ENCODE results near the gene NR2C2. TPM values are rescaled to one million over a fixed set of nuclear protein-coding genes. Genes with fewer than 3 reads are reported as not detected.

The NR2C2 gene
- total and polyA plus RNA-seq, 2 donors (not counting 1 experiment from before 2014, with no cell fraction given) = 22.8 to 96.9 TPM

- CTCF ChIA-PET = interaction anchor here (0.7 to 4.2 kb wide), 2 partner anchors 10 to 11 kb away, joined by 4 to 20 read pairs; no protein-coding TSS in a partner anchor
- peak; percentile 14 for ATAC-seq (ENCODE audit: low read depth)
Measured at GRCh38 chr3:15097891-15098290, 150.5 kb downstream of the NR2C2 start.

More at GRCh38 chr3:15097891-15098290, 150.5 kb downstream of the NR2C2 start:
- POLR2A ChIA-PET = interaction anchor here (0.6 to 2.6 kb wide), 6 partner anchors 33 to 151 kb away, joined by 3 to 18 read pairs (median 5); partner anchors contain the start of genes CAPN7 and MRPS25
- H3K4me1 Mint-ChIP-seq = peaks cover 30% of the 10 kb centered on the region
- peak overlapping the region; percentile 91 to 97 for H3K27ac ChIP-seq (ENCODE audit: low read length in 2 of 2)
- H4K20me1 ChIP-seq (ENCODE audit: control insufficient read depth, insufficient read depth, low read length, poor library complexity, severe bottlenecking) = peaks cover 22% of the 10 kb centered on the region
- peaks cover 13 to 23% of the 10 kb centered on the region in 2 donors for H3K4me1 ChIP-seq (ENCODE audit: control insufficient read depth in 2 of 2, insufficient read depth in 2 of 2, low read length in 2 of 2)
- peaks cover 40% of the 10 kb centered on the region for H3K79me2 ChIP-seq (ENCODE audit: control insufficient read depth, insufficient read depth, low read length)
- H3K9me3 Mint-ChIP-seq (ENCODE audit: insufficient read depth) = no peaks in the 10 kb centered on the region
- peak overlapping the region; percentile 86 for H3K9ac ChIP-seq (ENCODE audit: low read length)
- WGBS (ENCODE audit: insufficient coverage) = 18% methylated on average over 4 of the region's 6 CpGs
- no peaks in the 10 kb centered on the region for H3K9me3 ChIP-seq (ENCODE audit: control extremely low read depth in 1 of 3, control insufficient read depth in 2 of 3, insufficient read depth in 1 of 3, low read length in 2 of 3)
- H3K27me3 Mint-ChIP-seq = no peaks in the 10 kb centered on the region
- TF ChIP-seq CTCF (IDR thresholded peaks at IDR 0.05) (no peak), EZH2 (IDR thresholded peaks at IDR 0.05; ENCODE audit: borderline replicate concordance, insufficient read depth, low read depth, low read length, poor library complexity, severe bottlenecking) (no peak)
- peaks cover 0 to 8% (median 0%) of the 10 kb centered on the region in 4 experiments for H3K27me3 ChIP-seq (replicated peaks in 1 of 4; ENCODE audit: control extremely low read depth in 1 of 4, control insufficient read depth in 3 of 4, insufficient read depth in 4 of 4, low read length in 3 of 4)
- H3K4me2 ChIP-seq (replicated peaks; ENCODE audit: low read depth, low read length, poor library complexity, severe bottlenecking) = peak overlapping the region; percentile 90
- peak; percentile 74 for DNase-seq
- peak overlapping the region; percentile 96 for H3K27ac Mint-ChIP-seq
- peak overlapping the region; percentile 94 for H2AFZ ChIP-seq (ENCODE audit: insufficient read depth, low read depth, low read length, poor library complexity, severe bottlenecking)
- intact Hi-C loops (cut with micrococcal nuclease) = loop anchor here (5.0 kb wide), 2 partner anchors 171 to 459 kb away; no protein-coding TSS in a partner anchor
- H3K4me3 Mint-ChIP-seq = peak overlapping the region; percentile 98
- H3K36me3 ChIP-seq (replicated peaks in 1 of 2; ENCODE audit: control extremely low read depth in 1 of 2, control insufficient read depth in 1 of 2, extremely low read depth in 1 of 2, insufficient read depth in 2 of 2, low read length in 1 of 2) = peaks cover 3 to 32% of the 10 kb centered on the region in 2 experiments
- H3K4me3 ChIP-seq (ENCODE audit: control extremely low read depth in 1 of 5, extremely low read depth in 1 of 5, insufficient read depth in 1 of 5, low read depth in 2 of 5, low read length in 4 of 5) = peak overlapping the region; percentile 73 to 94 (median 82)

Other genes starting within 250 kb of the NR2C2 start
- 0.12 TPM in 1 of 2 replicates, not detected in the other for gene FGD5, start 128.6 kb upstream of the NR2C2 start, total RNA-seq
- gene FGD5, start 128.6 kb upstream of the NR2C2 start, polyA plus RNA-seq = not detected in 2 replicates
- gene MRPS25, start 117.7 kb downstream of the NR2C2 start, total RNA-seq = 105 and 108 TPM in 2 replicates
- gene MRPS25, start 117.7 kb downstream of the NR2C2 start, polyA plus RNA-seq = 94.9 and 125 TPM in 2 replicates
- 31.2 and 32.6 TPM in 2 replicates for gene RBSN, start 151.6 kb downstream of the NR2C2 start, total RNA-seq
- 7.1 and 12.1 TPM in 2 replicates for gene RBSN, start 151.6 kb downstream of the NR2C2 start, polyA plus RNA-seq

All from B cell (primary cell).